Suprapubic skin (tissue), 3 donors: ENCODE data around the gene KCNIP3.

ENCODE experiments used
- POLR2AphosphoS5 ChIP-seq, 3 donors: sonication (generic); formaldehyde crosslinking; IDR thresholded peaks; one replicate each; pipeline ENCODE4 v1.6.1; 2017; ENCODE audit warnings: antibody characterized with exemption in 3 of 3
- TF ChIP-seq, protein P1 (sequence below), 2 donors: fragments of 200-600 bp in 1 of 2; fragments of 450-650 bp in 1 of 2; sonication (generic) in 1 of 2; IDR thresholded peaks; one replicate each; pipeline ENCODE4 v1.5.1; 2016 to 2019; ENCODE audit warnings: antibody characterized with exemption in 2 of 2, mild to moderate bottlenecking in 1 of 2, moderate library complexity in 1 of 2

DNA sequence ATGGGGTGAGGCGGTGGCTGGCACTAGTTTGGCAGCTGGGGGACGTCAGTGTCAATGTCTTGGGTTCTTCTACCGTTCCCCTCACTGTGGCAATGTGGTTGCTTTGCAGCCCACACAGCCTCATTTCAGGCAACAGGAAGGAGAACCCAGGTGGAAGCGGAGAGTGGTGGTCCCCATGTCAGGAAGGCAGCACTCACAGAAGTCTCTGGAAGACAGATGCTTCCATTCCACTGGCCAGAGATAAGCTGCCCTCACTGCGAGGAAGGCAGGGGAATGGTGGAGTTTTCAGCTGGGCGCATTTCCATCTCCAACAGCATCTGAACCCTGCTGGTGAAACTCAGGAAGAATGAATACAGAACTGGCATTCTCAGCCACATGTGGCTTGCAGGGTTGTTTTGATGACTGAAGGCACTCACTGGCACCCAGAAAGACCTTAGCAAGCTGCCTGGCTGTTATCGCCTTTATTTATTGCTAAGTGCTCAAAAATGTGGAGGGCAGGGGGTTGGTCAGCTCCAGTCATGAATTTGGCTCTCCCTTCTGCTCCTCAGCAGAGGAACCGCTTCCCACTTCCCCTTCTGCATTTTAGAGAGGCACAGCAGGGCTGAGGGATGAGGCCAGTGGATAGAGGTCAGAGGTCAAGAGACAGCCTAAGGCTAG, 19.4 kb downstream of the KCNIP3 start:
- no peak for TF ChIP-seq POLR2AphosphoS5 (IDR thresholded peaks at IDR 0.05)
- TF ChIP-seq, protein P1, sequence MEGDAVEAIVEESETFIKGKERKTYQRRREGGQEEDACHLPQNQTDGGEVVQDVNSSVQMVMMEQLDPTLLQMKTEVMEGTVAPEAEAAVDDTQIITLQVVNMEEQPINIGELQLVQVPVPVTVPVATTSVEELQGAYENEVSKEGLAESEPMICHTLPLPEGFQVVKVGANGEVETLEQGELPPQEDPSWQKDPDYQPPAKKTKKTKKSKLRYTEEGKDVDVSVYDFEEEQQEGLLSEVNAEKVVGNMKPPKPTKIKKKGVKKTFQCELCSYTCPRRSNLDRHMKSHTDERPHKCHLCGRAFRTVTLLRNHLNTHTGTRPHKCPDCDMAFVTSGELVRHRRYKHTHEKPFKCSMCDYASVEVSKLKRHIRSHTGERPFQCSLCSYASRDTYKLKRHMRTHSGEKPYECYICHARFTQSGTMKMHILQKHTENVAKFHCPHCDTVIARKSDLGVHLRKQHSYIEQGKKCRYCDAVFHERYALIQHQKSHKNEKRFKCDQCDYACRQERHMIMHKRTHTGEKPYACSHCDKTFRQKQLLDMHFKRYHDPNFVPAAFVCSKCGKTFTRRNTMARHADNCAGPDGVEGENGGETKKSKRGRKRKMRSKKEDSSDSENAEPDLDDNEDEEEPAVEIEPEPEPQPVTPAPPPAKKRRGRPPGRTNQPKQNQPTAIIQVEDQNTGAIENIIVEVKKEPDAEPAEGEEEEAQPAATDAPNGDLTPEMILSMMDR (IDR thresholded peaks at IDR 0.05) = no peak
